Neural cell (in vitro differentiated cells): ENCODE results near the gene TGFBRAP1. TPM values are rescaled to one million over a fixed set of nuclear protein-coding genes. Genes with fewer than 3 reads are reported as not detected.

Experiments
- H2AFZ ChIP-seq: fragments of 200-600, 300-800 bp; sonication (generic), shearing (Covaris generic); 2 replicates; pipeline ENCODE4 v1.6.0; 2014; ENCODE audit warnings: low read depth, mild to moderate bottlenecking, antibody characterized with exemption, low read length, moderate library complexity
- H3F3A ChIP-seq: fragments of 200-600 bp; shearing (Covaris generic); 2 replicates; pipeline ENCODE4 v1.6.1; 2016; ENCODE audit warnings: mild to moderate bottlenecking, moderate library complexity, mixed read lengths, antibody characterized with exemption, low read length; ENCODE audit not compliant: insufficient read depth, poor library complexity, severe bottlenecking
- H3K27ac ChIP-seq: fragments of 200-600, 300-800 bp; sonication (generic), shearing (Covaris generic); 2 replicates; pipeline ENCODE4 v1.5.1; 2014; ENCODE audit warnings: mild to moderate bottlenecking, low read length, moderate library complexity
- H3K27me3 ChIP-seq: fragments of 300-800, 200-600 bp; sonication (generic), shearing (Covaris generic); 2 replicates; pipeline ENCODE4 v1.6.0; 2014; ENCODE audit warnings: mild to moderate bottlenecking, low read depth, low read length, moderate library complexity; ENCODE audit not compliant: insufficient read depth
- H3K36me3 ChIP-seq: fragments of 300-800, 200-600 bp; sonication (generic), shearing (Covaris generic); 2 replicates; pipeline ENCODE4 v1.5.1; 2014; ENCODE audit warnings: mild to moderate bottlenecking, antibody characterized with exemption, low read length, moderate library complexity; ENCODE audit not compliant: insufficient read depth
- H3K4me2 ChIP-seq: fragments of 300-800, 200-600 bp; sonication (generic), shearing (Covaris generic); 2 replicates; pipeline ENCODE4 v1.6.0; 2014; ENCODE audit warnings: mild to moderate bottlenecking, low read length
- H3K4me3 ChIP-seq: fragments of 300-800, 200-600 bp; sonication (generic), shearing (Covaris generic); 2 replicates; pipeline ENCODE4 v1.5.1; 2014; ENCODE audit warnings: mild to moderate bottlenecking, low read length, moderate library complexity
- H3K79me2 ChIP-seq: fragments of 200-600 bp; shearing (Covaris generic); replicated peaks from 2 replicates; pipeline ENCODE4 v1.6.0; 2014; ENCODE audit warnings: mild to moderate bottlenecking, low read length, moderate library complexity; ENCODE audit not compliant: insufficient read depth
- H3K9ac ChIP-seq: fragments of 300-800, 200-600 bp; sonication (generic), shearing (Covaris generic); 2 replicates; pipeline ENCODE4 v1.6.1; 2016; ENCODE audit warnings: mild to moderate bottlenecking, low read length, mixed read lengths
- H3K9me2 ChIP-seq: fragments of 200-600 bp; shearing (Covaris generic); 2 replicates; pipeline ENCODE4 v1.6.1; 2016; ENCODE audit warnings: mild to moderate bottlenecking, low read length, mixed read lengths; ENCODE audit not compliant: insufficient read depth
- H3K9me3 ChIP-seq: fragments of 200-600, 300-800 bp; sonication (generic), shearing (Covaris generic); 2 replicates; pipeline ENCODE4 v1.6.1; 2016; ENCODE audit warnings: mild to moderate bottlenecking, mixed run types, low read length, moderate library complexity, mixed read lengths
- H4K20me1 ChIP-seq: fragments of 200-600 bp; shearing (Covaris generic); 2 replicates; pipeline ENCODE4 v1.6.1; 2016; ENCODE audit warnings: mild to moderate bottlenecking, mixed run types; ENCODE audit not compliant: insufficient read depth
- CTCF ChIP-seq: fragments of 450-650 bp; IDR thresholded peaks from 2 replicates; pipeline ENCODE4 v1.5.1; 2014; ENCODE audit warnings: antibody characterized with exemption, mild to moderate bottlenecking, moderate library complexity; ENCODE audit not compliant: poor library complexity, severe bottlenecking
- EP300 ChIP-seq: fragments of 450-650 bp; conservative IDR thresholded peaks from 2 replicates; pipeline ENCODE4 v1.6.1; 2014; ENCODE audit warnings: antibody characterized with exemption, mild to moderate bottlenecking, moderate library complexity; ENCODE audit not compliant: poor library complexity, severe bottlenecking
- MXI1 ChIP-seq: fragments of 450-650 bp; conservative IDR thresholded peaks from 2 replicates; pipeline ENCODE4 v1.6.1; 2014; ENCODE audit warnings: antibody characterized with exemption, mild to moderate bottlenecking; ENCODE audit not compliant: poor library complexity, severe bottlenecking
- POLR2AphosphoS5 ChIP-seq: IDR thresholded peaks from 2 replicates; pipeline ENCODE4 v1.6.1; 2012
- RAD21 ChIP-seq: fragments of 450-650 bp; conservative IDR thresholded peaks from 2 replicates; pipeline ENCODE4 v1.6.1; 2014; ENCODE audit warnings: antibody characterized with exemption, mild to moderate bottlenecking, moderate library complexity
- REST ChIP-seq: IDR thresholded peaks from 2 replicates; pipeline ENCODE4 v1.6.1; 2012; ENCODE audit warnings: borderline replicate concordance
- SMC3 ChIP-seq: fragments of 450-650 bp; conservative IDR thresholded peaks from 2 replicates; pipeline ENCODE4 v1.6.1; 2014; ENCODE audit warnings: antibody characterized with exemption, mild to moderate bottlenecking, moderate library complexity; ENCODE audit not compliant: poor library complexity
- TAF1 ChIP-seq: IDR thresholded peaks from 2 replicates; pipeline ENCODE4 v1.6.1; 2012; ENCODE audit warnings: low read depth
- polyA plus RNA-seq: library from polyadenylated mRNA; depleted of rRNA; stranded (reverse); fragments of >200 nt; gene quantifications from 2 replicates; pipeline ENCODE4 v1.2.3, GENCODE V29; 2014

TGFBRAP1 gene
- polyA plus RNA-seq, 1 donor from 2014 or later: 13.9 TPM

- no peak for TF ChIP-seq SMC3
- TF ChIP-seq EP300: no peak
- TF ChIP-seq POLR2AphosphoS5: no peak
- TF ChIP-seq REST: no peak
- TF ChIP-seq TAF1: no peak
- no peak for TF ChIP-seq MXI1
- no peaks in the 10 kb centered on the region for H3K27me3 ChIP-seq
- H2AFZ ChIP-seq: no peak overlapping the region
- H3K79me2 ChIP-seq: no peaks in the 10 kb centered on the region
- no peak overlapping the region for H3K9ac ChIP-seq
- peaks cover 21% of the 10 kb centered on the region for H3K36me3 ChIP-seq
- H3K9me2 ChIP-seq: no peaks in the 10 kb centered on the region
- no peaks in the 10 kb centered on the region for H3K9me3 ChIP-seq
- no peaks in the 10 kb centered on the region for H3F3A ChIP-seq
- H3K27ac ChIP-seq: no peak overlapping the region
- no peak overlapping the region for H3K4me3 ChIP-seq
- no peak overlapping the region for H3K4me2 ChIP-seq
- no peaks in the 10 kb centered on the region for H4K20me1 ChIP-seq
These were observed 33.4 kb downstream of the TGFBRAP1 start for GRCh38 chr2:105296017-105296611.

- no peak overlapping the region for H3K27ac ChIP-seq
- H3K4me2 ChIP-seq: no peak overlapping the region
- H4K20me1 ChIP-seq: no peaks in the 10 kb centered on the region
- TF ChIP-seq REST (no peak), CTCF (peak; percentile 87), MXI1 (peak; percentile 48), TAF1 (no peak), POLR2AphosphoS5 (no peak), RAD21 (peak; percentile 91), SMC3 (peak; percentile 92)
- H3K27me3 ChIP-seq: no peaks in the 10 kb centered on the region
- no peak overlapping the region for H2AFZ ChIP-seq
- H3K9me2 ChIP-seq: no peaks in the 10 kb centered on the region
- no peak overlapping the region for H3K4me3 ChIP-seq
- H3K9ac ChIP-seq: no peak overlapping the region
- no peaks in the 10 kb centered on the region for H3K79me2 ChIP-seq
- H3K9me3 ChIP-seq: no peaks in the 10 kb centered on the region
- H3K36me3 ChIP-seq: peaks cover 23% of the 10 kb centered on the region
- no peaks in the 10 kb centered on the region for H3F3A ChIP-seq
These were observed 34.6 kb downstream of the TGFBRAP1 start for GRCh38 chr2:105294844-105295481.
